GM19025 (cell line): Measurements from ENCODE around the gene IFT81.

Experiments used
- ATAC-seq: cut with Tn5 transposase; IDR thresholded peaks from one replicate; pipeline ENCODE4 v1.9.1; 2021; ENCODE audit warnings: mild to moderate bottlenecking, low read depth, moderate library complexity; ENCODE audit not compliant: unreplicated experiment

The IFT81 gene

DNA sequence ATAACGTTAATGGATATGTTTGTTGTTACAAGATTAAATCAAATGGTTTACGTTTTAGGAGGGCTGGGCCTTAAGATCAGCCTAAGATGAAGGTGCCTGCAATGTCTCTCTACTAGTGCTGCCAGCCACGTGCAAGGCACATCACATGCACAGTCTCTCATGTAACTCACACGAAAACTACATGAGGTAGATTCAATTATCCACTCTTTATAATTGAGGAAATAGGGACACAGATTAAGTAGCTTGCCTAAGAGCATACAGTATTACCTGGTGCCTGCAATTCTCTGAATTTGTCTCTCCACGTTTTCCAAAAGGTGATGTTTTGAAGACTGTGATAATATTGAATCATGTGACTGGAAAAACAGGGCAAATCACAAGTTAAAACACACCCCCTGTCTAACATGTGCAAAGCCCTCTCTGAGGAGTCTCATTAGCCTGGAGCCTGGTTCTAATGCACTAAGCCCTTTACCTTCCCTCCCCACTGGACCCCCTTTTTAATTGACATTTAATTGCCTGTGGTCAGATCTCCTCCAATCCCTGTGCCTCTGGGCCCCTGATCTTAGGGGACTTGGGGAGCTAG is 142.3 kb downstream of the IFT81 start:
- no peak for ATAC-seq

- no peak for ATAC-seq
These were observed 142.9 kb downstream of the IFT81 start for GRCh38 chr12:110266980-110267620.
